SK-N-SH (cell line): ENCODE data around the gene TMPRSS6. TPM values are rescaled to one million over a fixed set of nuclear protein-coding genes. Genes with fewer than 3 reads are reported as not detected.

Source experiments
- CTCF ChIA-PET: fragments of 300-600, 350-600 bp; formaldehyde crosslinking; extraction: SDS; loops from one replicate; lab custom pipeline; 2021; lab: Yijun Ruan, JAX
- POLR2A ChIA-PET: fragments of 350-600 bp; sonication (Branson Sonifier 250); formaldehyde crosslinking; extraction: SDS; loops from one replicate; lab custom pipeline; 2020; ENCODE audit warnings: antibody characterized with exemption, inconsistent platforms; lab: Yijun Ruan, JAX
- DNase-seq: peaks from one replicate; pipeline ENCODE4 v3.0.0; 2012
- H2AFZ ChIP-seq: fragments of 200-600 bp; sonication (generic); 2 replicates; pipeline ENCODE4 v1.8.1; 2016; ENCODE audit warnings: antibody characterized with exemption, mild to moderate bottlenecking, low read depth
- H3F3A ChIP-seq: fragments of 200-600 bp; sonication (generic); replicated peaks from 2 replicates; pipeline ENCODE3; 2016; ENCODE audit warnings: antibody characterized with exemption, mild to moderate bottlenecking; ENCODE audit not compliant: insufficient read depth
- H3K27ac ChIP-seq, 2 experiments: fragments of 200-500 bp in 1 of 2; fragments of 200-600 bp in 1 of 2; sonication (Bioruptor generic) in 1 of 2; sonication (generic), shearing (Covaris generic) in 1 of 2; 2 replicates each; pipeline versions ENCODE4 v1.5.1 to v1.6.1; 2014 to 2016; ENCODE audit warnings: low read depth in 2 of 2, inconsistent platforms in 1 of 2, low read length in 1 of 2, mild to moderate bottlenecking in 1 of 2, mixed read lengths in 1 of 2
- H3K27me3 ChIP-seq: fragments of 200-600 bp; sonication (generic), shearing (Covaris generic); 2 replicates; pipeline ENCODE4 v1.6.1; 2016; ENCODE audit warnings: mixed run types; ENCODE audit not compliant: insufficient read depth
- H3K36me3 ChIP-seq, 2 experiments: fragments of 200-500 bp in 1 of 2; fragments of 200-600 bp in 1 of 2; sonication (Bioruptor generic) in 1 of 2; sonication (generic) in 1 of 2; replicated peaks in 1 of 2; 2 replicates each; pipeline versions ENCODE3 to v1.5.1; 2014 to 2016; ENCODE audit warnings: low read length in 1 of 2, mild to moderate bottlenecking in 1 of 2; ENCODE audit not compliant: insufficient read depth in 2 of 2, control insufficient read depth in 1 of 2
- H3K4me1 ChIP-seq, 2 experiments: fragments of 200-500 bp in 1 of 2; fragments of 200-600 bp in 1 of 2; sonication (Bioruptor generic) in 1 of 2; sonication (generic), shearing (Covaris generic) in 1 of 2; 2 replicates each; pipeline versions ENCODE4 v1.5.1 to v1.6.1; 2014 to 2016; ENCODE audit warnings: low read depth in 1 of 2, low read length in 1 of 2, mixed run types in 1 of 2; ENCODE audit not compliant: insufficient read depth in 2 of 2, control insufficient read depth in 1 of 2
- H3K4me2 ChIP-seq: fragments of 200-600 bp; sonication (generic), shearing (Covaris generic); 2 replicates; pipeline ENCODE4 v1.6.1; 2017; ENCODE audit warnings: mixed run types
- H3K4me3 ChIP-seq, 2 experiments: fragments of 200-500 bp in 1 of 2; fragments of 200-600 bp in 1 of 2; sonication (Bioruptor generic) in 1 of 2; sonication (generic), shearing (Covaris generic) in 1 of 2; 2 replicates each; pipeline versions ENCODE4 v1.5.1 to v1.8.1; 2014 to 2016; ENCODE audit warnings: low read depth in 2 of 2, inconsistent platforms in 1 of 2, low read length in 1 of 2, mild to moderate bottlenecking in 1 of 2, mixed read lengths in 1 of 2, moderate library complexity in 1 of 2
- H3K79me2 ChIP-seq: fragments of 200-600 bp; sonication (generic); 2 replicates; pipeline ENCODE4 v1.8.1; 2017; ENCODE audit warnings: mild to moderate bottlenecking; ENCODE audit not compliant: insufficient read depth
- H3K9ac ChIP-seq: fragments of 200-600 bp; sonication (generic); 2 replicates; pipeline ENCODE4 v1.6.1; 2017; ENCODE audit warnings: mixed run types
- H3K9me2 ChIP-seq: fragments of 200-600 bp; sonication (generic); 2 replicates; pipeline ENCODE4 v1.6.1; 2017; ENCODE audit warnings: mixed run types
- H3K9me3 ChIP-seq: fragments of 200-600 bp; sonication (generic); 2 replicates; pipeline ENCODE4 v1.6.1; 2017; ENCODE audit warnings: mixed run types, mild to moderate bottlenecking, moderate library complexity
- H4K20me1 ChIP-seq: fragments of 200-600 bp; sonication (generic); 2 replicates; pipeline ENCODE4 v1.6.1; 2017; ENCODE audit warnings: mild to moderate bottlenecking, mixed run types; ENCODE audit not compliant: insufficient read depth
- EP300 ChIP-seq, 2 experiments: IDR thresholded peaks; 2 replicates each; pipeline versions ENCODE4 v1.4.0 to v1.6.1; 2012; ENCODE audit warnings: borderline replicate concordance in 1 of 2, low read depth in 1 of 2, low read length in 1 of 2
- FOSL2 ChIP-seq: IDR thresholded peaks from 2 replicates; pipeline ENCODE4 v1.4.0; 2012; ENCODE audit warnings: low read depth, mild to moderate bottlenecking, moderate library complexity, borderline replicate concordance
- GATA2 ChIP-seq: sonication (generic); formaldehyde crosslinking; IDR thresholded peaks from 2 replicates; pipeline ENCODE4 v1.5.0; 2020; ENCODE audit warnings: mild to moderate bottlenecking, missing genetic modification reagents
- MAX ChIP-seq: IDR thresholded peaks from 2 replicates; pipeline ENCODE4 v1.4.0; 2012; ENCODE audit warnings: low read depth
- NFIC ChIP-seq: IDR thresholded peaks from 2 replicates; pipeline ENCODE4 v1.4.0; 2012; ENCODE audit warnings: borderline replicate concordance
- PBX3 ChIP-seq: IDR thresholded peaks from 2 replicates; pipeline ENCODE4; 2012
- POLR2AphosphoS5 ChIP-seq: IDR thresholded peaks from 2 replicates; pipeline ENCODE4 v1.6.1; 2012; ENCODE audit warnings: low read depth, low read length
- SMC3 ChIP-seq: IDR thresholded peaks from 2 replicates; pipeline ENCODE4 v1.6.1; 2012; ENCODE audit warnings: low read depth, low read length, improper control_type of control experiment
- TCF12 ChIP-seq: IDR thresholded peaks from 2 replicates; pipeline ENCODE4 v1.4.0; 2012
- TEAD4 ChIP-seq: IDR thresholded peaks from 2 replicates; pipeline ENCODE4 v1.4.0; 2012; ENCODE audit warnings: mild to moderate bottlenecking, borderline replicate concordance; ENCODE audit not compliant: insufficient read depth
- YY1 ChIP-seq: IDR thresholded peaks from 2 replicates; pipeline ENCODE4 v1.4.0; 2012; ENCODE audit warnings: low read depth, mild to moderate bottlenecking
- WGBS: methylation state at CpG from one replicate; pipeline ENCODE4 v1.1.6; 2017; ENCODE audit warnings: low lambda C conversion rate; 5-methylcytosine and 5-hydroxymethylcytosine counted together
- polyA plus RNA-seq, 3 experiments: library from polyadenylated mRNA; depleted of rRNA; stranded (reverse); fragments of >200 nt; gene quantifications; 2 replicates each; pipeline ENCODE4 v1.2.3, GENCODE V29; 2012

The TMPRSS6 gene
- polyA plus RNA-seq, 1 of the 3 experiments (the other 2 are of a cell fraction): not detected

GRCh38 chr22:37158963-37159290, 49.4 kb upstream of the TMPRSS6 start:
- no peak for DNase-seq
- Histone ChIP-seq H3K79me2 (no peaks in the 10 kb centered on the region), H4K20me1 (no peaks in the 10 kb centered on the region), H3K4me1 (no peaks in the 10 kb centered on the region), H3K9ac (no peak overlapping the region), H3F3A (no peaks in the 10 kb centered on the region), H3K9me2 (no peaks in the 10 kb centered on the region), H3K4me2 (no peak overlapping the region), H2AFZ (no peak overlapping the region), H3K36me3 (no peaks in the 10 kb centered on the region), H3K9me3 (no peaks in the 10 kb centered on the region), H3K27me3 (no peaks in the 10 kb centered on the region), H3K27ac (no peak overlapping the region), H3K4me3 (no peak overlapping the region)
- CTCF ChIA-PET: no interaction called here
- POLR2A ChIA-PET: no interaction called here
- 84% methylated on average over 5 of the region's 5 CpGs for WGBS
- TF ChIP-seq SMC3: no peak

GRCh38 chr22:37157516-37158285, 48.2 kb upstream of the TMPRSS6 start:
- WGBS: 66% methylated on average over 13 of the region's 13 CpGs
- H3K79me2 ChIP-seq: no peaks in the 10 kb centered on the region
- no peak overlapping the region for H3K4me3 ChIP-seq
- H3K4me1 ChIP-seq: no peaks in the 10 kb centered on the region
- ChIA-PET CTCF (interaction anchor here (0.6 to 2.5 kb wide), 4 partner anchors 8 to 42 kb away, joined by 3 to 13 read pairs (median 7); no protein-coding TSS in a partner anchor), POLR2A (no interaction called here)
- H3F3A ChIP-seq: no peaks in the 10 kb centered on the region
- no peaks in the 10 kb centered on the region for H3K36me3 ChIP-seq
- no peak overlapping the region for H3K4me2 ChIP-seq
- DNase-seq: no peak
- no peaks in the 10 kb centered on the region for H4K20me1 ChIP-seq
- no peak overlapping the region for H2AFZ ChIP-seq
- TF ChIP-seq SMC3 (no peak), MAX (no peak), FOSL2 (no peak; the same call in 1 of the 2 replicates), TCF12 (peak; percentile 23; the same call in 1 of the 2 replicates), PBX3 (peak; percentile 52), GATA2 (no peak), POLR2AphosphoS5 (no peak), EP300 (IDR thresholded peaks at IDR 0.05; ENCODE audit: borderline replicate concordance in 1 of 2, low read depth in 1 of 2, low read length in 1 of 2) (no peak), TEAD4 (no peak), YY1 (no peak), NFIC (peak; percentile 25; the same call in 1 of the 2 replicates)
- no peaks in the 10 kb centered on the region for H3K9me3 ChIP-seq
- H3K9me2 ChIP-seq: no peaks in the 10 kb centered on the region
- no peak overlapping the region for H3K9ac ChIP-seq
- no peak overlapping the region for H3K27ac ChIP-seq
- H3K27me3 ChIP-seq: no peaks in the 10 kb centered on the region
